ENCODE results near the gene CD27. TPM values are rescaled to one million over a fixed set of nuclear protein-coding genes. Genes with fewer than 3 reads are reported as not detected.
A peak's percentile ranks its signal among the peaks of the same experiment; 100 is the strongest.

Gene CD27
- total and polyA plus RNA-seq, 2 of the 8 experiments (the other 6 are each of a cell fraction or from before 2014, with no cell fraction given) = 0.28 to 0.39 TPM

DNA sequence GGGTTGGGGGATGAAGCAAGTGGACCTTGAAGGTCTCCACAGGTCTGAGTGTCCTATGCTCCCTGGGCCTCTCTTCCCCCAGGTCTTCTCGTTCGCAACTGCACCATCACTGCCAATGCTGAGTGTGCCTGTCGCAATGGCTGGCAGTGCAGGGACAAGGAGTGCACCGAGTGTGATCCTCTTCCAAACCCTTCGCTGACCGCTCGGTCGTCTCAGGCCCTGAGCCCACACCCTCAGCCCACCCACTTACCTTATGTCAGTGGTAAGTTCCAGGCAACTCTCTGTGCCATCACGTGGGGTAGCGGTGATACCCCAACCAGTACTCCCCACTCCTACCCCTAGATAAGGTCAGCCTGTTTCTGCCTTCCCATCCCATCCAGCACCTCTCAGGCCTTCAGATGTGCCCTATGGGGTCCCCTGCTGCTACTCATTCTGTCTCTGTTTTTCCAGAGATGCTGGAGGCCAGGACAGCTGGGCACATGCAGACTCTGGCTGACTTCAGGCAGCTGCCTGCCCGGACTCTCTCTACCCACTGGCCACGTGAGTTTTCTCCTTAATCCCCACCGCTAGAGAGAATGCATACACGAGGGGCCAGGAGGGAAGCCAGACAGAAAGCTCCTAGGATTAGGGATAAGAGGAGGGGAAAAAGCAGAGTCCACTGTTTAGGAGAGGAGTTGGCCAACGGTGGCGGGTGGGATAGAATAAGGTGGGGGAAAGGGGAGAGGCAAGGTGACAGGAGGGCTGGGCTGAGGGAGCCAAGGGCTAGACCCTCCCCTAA, 5.5 kb downstream of the CD27 start:
- Histone ChIP-seq H3K4me1 (replicated peaks in 1 of 4; ENCODE audit: control insufficient read depth in 3 of 4, insufficient read depth in 4 of 4, low read length in 3 of 4) (peaks cover 23 to 36% (median 31%) of the 10 kb centered on the region in 4 experiments), H2BK12ac (ENCODE audit: low read depth, low read length) (peak overlapping the region; percentile 91), H2BK15ac (ENCODE audit: low read length) (peak overlapping the region; percentile 83), H4K8ac (ENCODE audit: extremely low read depth, insufficient read depth, low read length) (peak overlapping the region; percentile 93; the same call in 1 of the 2 replicates), H3K4me2 (ENCODE audit: insufficient read depth in 1 of 2, low read depth in 2 of 2, low read length in 2 of 2) (peak overlapping the region; percentile 62 to 67), H3K79me1 (ENCODE audit: low read depth, low read length) (no peaks in the 10 kb centered on the region), H3K9ac (replicated peaks in 1 of 4; ENCODE audit: extremely low read depth in 1 of 4, low read depth in 3 of 4, low read length in 3 of 4) (peak overlapping the region in 1 of 4 experiments; percentile 4; a peak in 2 of 7 replicates), H4K5ac (ENCODE audit: insufficient read length, low read depth, low read length) (no peak overlapping the region), H4K91ac (replicated peaks; ENCODE audit: insufficient read length, low read length) (peak overlapping the region; percentile 91), H3K23ac (ENCODE audit: insufficient read length) (no peak overlapping the region), H3K14ac (ENCODE audit: insufficient read length) (no peak overlapping the region), H2AFZ (ENCODE audit: low read length) (no peak overlapping the region), H2BK20ac (ENCODE audit: low read length) (peak overlapping the region; percentile 74), H3K9me3 (ENCODE audit: insufficient read depth in 2 of 2, low read depth in 1 of 2, low read length in 1 of 2) (no peaks in the 10 kb centered on the region), H3K56ac (replicated peaks; ENCODE audit: insufficient read length, low read depth, low read length) (no peak overlapping the region), H3K27ac (ENCODE audit: low read depth, low read length) (peak overlapping the region; percentile 78; the same call in 1 of the 2 replicates), H3K79me2 (ENCODE audit: control insufficient read depth in 1 of 2, insufficient read depth in 2 of 2, low read length in 2 of 2) (no peaks in the 10 kb centered on the region), H3K4me3 (ENCODE audit: extremely low read depth in 1 of 4, insufficient read depth in 2 of 4, low read depth in 3 of 4, low read length in 4 of 4) (peak overlapping the region in 2 of 4 experiments; percentile 10 to 42; a peak in 4 of 8 replicates), H3K18ac (ENCODE audit: extremely low read depth, low read length) (peak overlapping the region; percentile 96), H3K27me3 (replicated peaks in 1 of 4; ENCODE audit: control insufficient read depth in 3 of 4, extremely low read depth in 1 of 4, insufficient read depth in 3 of 4, low read length in 3 of 4) (no peaks in the 10 kb centered on the region), H2BK120ac (replicated peaks; ENCODE audit: low read depth, low read length) (peak overlapping the region; percentile 12), H2BK5ac (ENCODE audit: low read depth, low read length) (peak overlapping the region; percentile 88), H4K20me1 (replicated peaks in 1 of 2; ENCODE audit: control insufficient read depth in 1 of 2, insufficient read depth in 2 of 2, low read length in 2 of 2) (no peaks in the 10 kb centered on the region), H3K23me2 (ENCODE audit: low read depth, low read length) (no peaks in the 10 kb centered on the region; the same call in 1 of the 2 replicates), H2AK5ac (ENCODE audit: low read depth, low read length) (peak overlapping the region; percentile 54; the same call in 1 of the 2 replicates), H3K4ac (replicated peaks; ENCODE audit: insufficient read length, low read depth, low read length) (peak overlapping the region; percentile 30), H3K36me3 (ENCODE audit: control insufficient read depth in 2 of 4, insufficient read depth in 4 of 4, low read length in 3 of 4) (no peaks in the 10 kb centered on the region)
- 83% methylated on average over 16 of the region's 16 CpGs; no CpG with 5 or more reads in 1 of the 2 experiments for WGBS, 2 experiments (ENCODE audit: extremely low coverage in 1 of 2, insufficient coverage in 1 of 2, insufficient read length in 1 of 2, insufficient replicate concordance in 2 of 2, low coverage in 1 of 2, low lambda C conversion rate in 2 of 2, missing lambda C conversion rate in 1 of 2)
- ChIA-PET POLR2A (ENCODE audit: partially characterized antibody) (interaction anchor here (1.0 to 4.9 kb wide), 16 partner anchors 8 to 130 kb away, joined by 3 to 41 read pairs (median 8); partner anchors contain the start of genes CD27, GAPDH, LTBR and MRPL51), CTCF (ENCODE audit: partially characterized antibody) (interaction anchor here (0.6 to 4.4 kb wide), 8 partner anchors 10 to 128 kb away, joined by 4 to 36 read pairs (median 10); no protein-coding TSS in a partner anchor)
- DNase-seq (ENCODE audit: low read depth in 1 of 2, low spot score in 2 of 2) (no peak), FAIRE-seq (no peak)
- TF ChIP-seq NRF1 (IDR thresholded peaks at IDR 0.05; ENCODE audit: low read depth, low read length) (no peak), HDAC6 (IDR thresholded peaks at IDR 0.05; ENCODE audit: low read depth, low read length) (no peak), POLR2AphosphoS5 (IDR thresholded peaks at IDR 0.05; ENCODE audit: low read depth, low read length) (no peak)
- TF ChIP-seq, protein P1, sequence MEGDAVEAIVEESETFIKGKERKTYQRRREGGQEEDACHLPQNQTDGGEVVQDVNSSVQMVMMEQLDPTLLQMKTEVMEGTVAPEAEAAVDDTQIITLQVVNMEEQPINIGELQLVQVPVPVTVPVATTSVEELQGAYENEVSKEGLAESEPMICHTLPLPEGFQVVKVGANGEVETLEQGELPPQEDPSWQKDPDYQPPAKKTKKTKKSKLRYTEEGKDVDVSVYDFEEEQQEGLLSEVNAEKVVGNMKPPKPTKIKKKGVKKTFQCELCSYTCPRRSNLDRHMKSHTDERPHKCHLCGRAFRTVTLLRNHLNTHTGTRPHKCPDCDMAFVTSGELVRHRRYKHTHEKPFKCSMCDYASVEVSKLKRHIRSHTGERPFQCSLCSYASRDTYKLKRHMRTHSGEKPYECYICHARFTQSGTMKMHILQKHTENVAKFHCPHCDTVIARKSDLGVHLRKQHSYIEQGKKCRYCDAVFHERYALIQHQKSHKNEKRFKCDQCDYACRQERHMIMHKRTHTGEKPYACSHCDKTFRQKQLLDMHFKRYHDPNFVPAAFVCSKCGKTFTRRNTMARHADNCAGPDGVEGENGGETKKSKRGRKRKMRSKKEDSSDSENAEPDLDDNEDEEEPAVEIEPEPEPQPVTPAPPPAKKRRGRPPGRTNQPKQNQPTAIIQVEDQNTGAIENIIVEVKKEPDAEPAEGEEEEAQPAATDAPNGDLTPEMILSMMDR (IDR thresholded peaks at IDR 0.05; ENCODE audit: control extremely low read depth in 1 of 3, insufficient read depth in 1 of 3, low read depth in 1 of 3, low read length in 3 of 3) = no peak
- TF ChIP-seq, protein P2, sequence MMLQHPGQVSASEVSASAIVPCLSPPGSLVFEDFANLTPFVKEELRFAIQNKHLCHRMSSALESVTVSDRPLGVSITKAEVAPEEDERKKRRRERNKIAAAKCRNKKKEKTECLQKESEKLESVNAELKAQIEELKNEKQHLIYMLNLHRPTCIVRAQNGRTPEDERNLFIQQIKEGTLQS (IDR thresholded peaks at IDR 0.05; ENCODE audit: insufficient read depth, low read depth, low read length) = no peak
- TF ChIP-seq, protein P3, sequence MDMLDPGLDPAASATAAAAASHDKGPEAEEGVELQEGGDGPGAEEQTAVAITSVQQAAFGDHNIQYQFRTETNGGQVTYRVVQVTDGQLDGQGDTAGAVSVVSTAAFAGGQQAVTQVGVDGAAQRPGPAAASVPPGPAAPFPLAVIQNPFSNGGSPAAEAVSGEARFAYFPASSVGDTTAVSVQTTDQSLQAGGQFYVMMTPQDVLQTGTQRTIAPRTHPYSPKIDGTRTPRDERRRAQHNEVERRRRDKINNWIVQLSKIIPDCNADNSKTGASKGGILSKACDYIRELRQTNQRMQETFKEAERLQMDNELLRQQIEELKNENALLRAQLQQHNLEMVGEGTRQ (IDR thresholded peaks at IDR 0.05; ENCODE audit: low read length) = no peak
